Spleen (tissue), 7 donors: ENCODE results near the gene TIGD3.

ENCODE experiments used
- CTCF ChIP-seq, 11 experiments: fragments of 200-600 bp in 7 of 11; fragments of 450-650 bp in 4 of 11; sonication (generic) in 4 of 11; IDR thresholded peaks in 8 of 11; conservative IDR thresholded peaks in 3 of 11; 1 replicate in 7 of 11; 2 replicates in 4 of 11; pipeline versions ENCODE4 v1.4.0 to v1.8.0; 2016 to 2021; ENCODE audit warnings: antibody characterized with exemption in 11 of 11, inconsistent platforms in 4 of 11, mild to moderate bottlenecking in 1 of 11
- POLR2A ChIP-seq, 3 donors: fragments of 450-650 bp; IDR thresholded peaks; one replicate each; pipeline ENCODE4 v1.5.1; 2017; ENCODE audit warnings: antibody characterized with exemption in 3 of 3, mild to moderate bottlenecking in 1 of 3
- POLR2AphosphoS5 ChIP-seq, 3 donors: sonication (generic); formaldehyde crosslinking; IDR thresholded peaks; one replicate each; pipeline ENCODE4 v1.5.1; 2017; ENCODE audit warnings: antibody characterized with exemption in 3 of 3
- donor health status: DM: no; HTN: no; CAD: no; lungs with moderate emphysema.
- donor health status: DM: no; HTN: no; CAD: no.
- donor health status: DM: no; HTN: no; CAD: no.

GRCh38 chr11:65363770-65364169 is 9.2 kb downstream of the TIGD3 start:
- TF ChIP-seq CTCF (IDR thresholded peaks at IDR 0.05 in 8 of 11, conservative IDR thresholded peaks at IDR 0.05 in 3 of 11) (no peak), POLR2A (IDR thresholded peaks at IDR 0.05) (no peak), POLR2AphosphoS5 (IDR thresholded peaks at IDR 0.05) (no peak)
